ENCODE data around the gene NOS3. TPM values are rescaled to one million over a fixed set of nuclear protein-coding genes. Genes with fewer than 3 reads are reported as not detected.

NOS3 gene
- total and polyA plus RNA-seq, 9 of the 15 experiments (the other 6 are each of a cell fraction or from before 2014, with no cell fraction given): 1.1 to 121 (median 23.6) TPM

DNA sequence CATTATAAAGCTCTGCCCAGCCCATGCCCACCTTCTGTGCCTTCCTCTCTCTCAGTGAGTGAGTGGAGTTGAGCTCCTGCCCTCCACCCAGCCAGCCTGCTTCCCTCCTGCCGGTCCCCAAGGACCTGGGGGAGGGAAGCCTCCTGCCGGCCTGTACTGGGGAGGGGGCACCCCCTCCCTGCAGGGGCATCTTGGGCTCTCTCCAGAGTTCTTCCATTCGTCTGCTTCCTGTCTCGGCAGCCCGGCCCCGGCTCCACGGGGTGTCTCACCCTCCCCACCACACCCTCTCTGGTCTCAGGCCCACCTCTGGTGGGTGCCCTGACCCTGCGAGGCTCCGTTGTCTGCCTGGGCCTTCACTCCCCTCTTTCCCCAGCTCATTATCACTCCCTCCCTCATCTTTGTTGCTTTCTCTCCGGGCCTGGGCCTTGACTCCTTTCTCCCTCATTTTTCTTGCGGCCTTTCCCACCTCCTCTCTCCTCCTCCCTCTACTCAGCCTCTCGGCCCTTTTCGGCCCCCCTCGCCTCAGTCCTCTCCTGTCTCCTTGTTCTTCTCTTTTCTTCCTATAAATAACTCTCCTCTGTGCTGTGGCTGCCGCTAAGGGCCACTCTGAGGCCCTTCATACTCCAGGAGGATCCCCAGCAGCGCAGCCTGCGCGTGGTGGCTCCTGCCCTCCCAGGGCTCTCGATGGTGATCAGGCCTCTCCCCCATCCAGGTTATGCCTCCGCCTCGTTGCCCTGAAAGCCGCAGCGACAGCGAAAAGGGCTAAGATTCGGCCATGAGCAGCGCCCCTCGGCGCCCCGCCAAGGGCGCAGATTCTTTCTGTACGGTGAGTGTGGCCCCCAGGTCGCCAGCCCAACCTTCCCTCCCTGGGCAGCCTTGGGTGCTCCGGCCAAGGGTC, 70.6 kb downstream of the NOS3 start (continued):
- TF ChIP-seq, protein P1, sequence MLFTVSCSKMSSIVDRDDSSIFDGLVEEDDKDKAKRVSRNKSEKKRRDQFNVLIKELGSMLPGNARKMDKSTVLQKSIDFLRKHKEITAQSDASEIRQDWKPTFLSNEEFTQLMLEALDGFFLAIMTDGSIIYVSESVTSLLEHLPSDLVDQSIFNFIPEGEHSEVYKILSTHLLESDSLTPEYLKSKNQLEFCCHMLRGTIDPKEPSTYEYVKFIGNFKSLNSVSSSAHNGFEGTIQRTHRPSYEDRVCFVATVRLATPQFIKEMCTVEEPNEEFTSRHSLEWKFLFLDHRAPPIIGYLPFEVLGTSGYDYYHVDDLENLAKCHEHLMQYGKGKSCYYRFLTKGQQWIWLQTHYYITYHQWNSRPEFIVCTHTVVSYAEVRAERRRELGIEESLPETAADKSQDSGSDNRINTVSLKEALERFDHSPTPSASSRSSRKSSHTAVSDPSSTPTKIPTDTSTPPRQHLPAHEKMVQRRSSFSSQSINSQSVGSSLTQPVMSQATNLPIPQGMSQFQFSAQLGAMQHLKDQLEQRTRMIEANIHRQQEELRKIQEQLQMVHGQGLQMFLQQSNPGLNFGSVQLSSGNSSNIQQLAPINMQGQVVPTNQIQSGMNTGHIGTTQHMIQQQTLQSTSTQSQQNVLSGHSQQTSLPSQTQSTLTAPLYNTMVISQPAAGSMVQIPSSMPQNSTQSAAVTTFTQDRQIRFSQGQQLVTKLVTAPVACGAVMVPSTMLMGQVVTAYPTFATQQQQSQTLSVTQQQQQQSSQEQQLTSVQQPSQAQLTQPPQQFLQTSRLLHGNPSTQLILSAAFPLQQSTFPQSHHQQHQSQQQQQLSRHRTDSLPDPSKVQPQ (CRISPR knock-in tag; IDR thresholded peaks at IDR 0.05; ENCODE audit: borderline replicate concordance): no peak
- TF ChIP-seq BRCA1 (IDR thresholded peaks at IDR 0.05): no peak
- TF ChIP-seq BRCA1 (CRISPR knock-in tag; IDR thresholded peaks at IDR 0.05): 0 out of 2 replicates have a peak, but pooled peaks have one; percentile 84
- TF ChIP-seq, protein P2, sequence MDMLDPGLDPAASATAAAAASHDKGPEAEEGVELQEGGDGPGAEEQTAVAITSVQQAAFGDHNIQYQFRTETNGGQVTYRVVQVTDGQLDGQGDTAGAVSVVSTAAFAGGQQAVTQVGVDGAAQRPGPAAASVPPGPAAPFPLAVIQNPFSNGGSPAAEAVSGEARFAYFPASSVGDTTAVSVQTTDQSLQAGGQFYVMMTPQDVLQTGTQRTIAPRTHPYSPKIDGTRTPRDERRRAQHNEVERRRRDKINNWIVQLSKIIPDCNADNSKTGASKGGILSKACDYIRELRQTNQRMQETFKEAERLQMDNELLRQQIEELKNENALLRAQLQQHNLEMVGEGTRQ (CRISPR knock-in tag; IDR thresholded peaks at IDR 0.05): no peak
- TF ChIP-seq DIDO1 (tag; IDR thresholded peaks at IDR 0.05; ENCODE audit: low read depth): no peak
- peak; percentile 23; the same call in 1 of the 2 replicates for TF ChIP-seq SMARCA5 (IDR thresholded peaks at IDR 0.05)
- peak in 1 of 3 experiments; percentile 8 for TF ChIP-seq YY1 (IDR thresholded peaks at IDR 0.05; ENCODE audit: borderline replicate concordance in 1 of 3, control insufficient read depth in 1 of 3, extremely low read depth in 1 of 3, insufficient read depth in 3 of 3, insufficient read length in 1 of 3, insufficient replicate concordance in 2 of 3, low read depth in 1 of 3, low read length in 2 of 3)
- TF ChIP-seq, protein P3, sequence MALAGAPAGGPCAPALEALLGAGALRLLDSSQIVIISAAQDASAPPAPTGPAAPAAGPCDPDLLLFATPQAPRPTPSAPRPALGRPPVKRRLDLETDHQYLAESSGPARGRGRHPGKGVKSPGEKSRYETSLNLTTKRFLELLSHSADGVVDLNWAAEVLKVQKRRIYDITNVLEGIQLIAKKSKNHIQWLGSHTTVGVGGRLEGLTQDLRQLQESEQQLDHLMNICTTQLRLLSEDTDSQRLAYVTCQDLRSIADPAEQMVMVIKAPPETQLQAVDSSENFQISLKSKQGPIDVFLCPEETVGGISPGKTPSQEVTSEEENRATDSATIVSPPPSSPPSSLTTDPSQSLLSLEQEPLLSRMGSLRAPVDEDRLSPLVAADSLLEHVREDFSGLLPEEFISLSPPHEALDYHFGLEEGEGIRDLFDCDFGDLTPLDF (CRISPR knock-in tag; IDR thresholded peaks at IDR 0.05): 0 out of 2 replicates have a peak, but pooled peaks have one; percentile 26
- TF ChIP-seq, protein P4, sequence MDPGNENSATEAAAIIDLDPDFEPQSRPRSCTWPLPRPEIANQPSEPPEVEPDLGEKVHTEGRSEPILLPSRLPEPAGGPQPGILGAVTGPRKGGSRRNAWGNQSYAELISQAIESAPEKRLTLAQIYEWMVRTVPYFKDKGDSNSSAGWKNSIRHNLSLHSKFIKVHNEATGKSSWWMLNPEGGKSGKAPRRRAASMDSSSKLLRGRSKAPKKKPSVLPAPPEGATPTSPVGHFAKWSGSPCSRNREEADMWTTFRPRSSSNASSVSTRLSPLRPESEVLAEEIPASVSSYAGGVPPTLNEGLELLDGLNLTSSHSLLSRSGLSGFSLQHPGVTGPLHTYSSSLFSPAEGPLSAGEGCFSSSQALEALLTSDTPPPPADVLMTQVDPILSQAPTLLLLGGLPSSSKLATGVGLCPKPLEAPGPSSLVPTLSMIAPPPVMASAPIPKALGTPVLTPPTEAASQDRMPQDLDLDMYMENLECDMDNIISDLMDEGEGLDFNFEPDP (CRISPR knock-in tag; IDR thresholded peaks at IDR 0.05): no peak
- TF ChIP-seq MYNN (IDR thresholded peaks at IDR 0.05): no peak
- TF ChIP-seq MYNN (CRISPR knock-in tag; IDR thresholded peaks at IDR 0.05): no peak
- TF ChIP-seq POLR2A (conservative IDR thresholded peaks at IDR 0.05): peak; percentile 34; the same call in 1 of the 2 replicates
- TF ChIP-seq, protein P5, sequence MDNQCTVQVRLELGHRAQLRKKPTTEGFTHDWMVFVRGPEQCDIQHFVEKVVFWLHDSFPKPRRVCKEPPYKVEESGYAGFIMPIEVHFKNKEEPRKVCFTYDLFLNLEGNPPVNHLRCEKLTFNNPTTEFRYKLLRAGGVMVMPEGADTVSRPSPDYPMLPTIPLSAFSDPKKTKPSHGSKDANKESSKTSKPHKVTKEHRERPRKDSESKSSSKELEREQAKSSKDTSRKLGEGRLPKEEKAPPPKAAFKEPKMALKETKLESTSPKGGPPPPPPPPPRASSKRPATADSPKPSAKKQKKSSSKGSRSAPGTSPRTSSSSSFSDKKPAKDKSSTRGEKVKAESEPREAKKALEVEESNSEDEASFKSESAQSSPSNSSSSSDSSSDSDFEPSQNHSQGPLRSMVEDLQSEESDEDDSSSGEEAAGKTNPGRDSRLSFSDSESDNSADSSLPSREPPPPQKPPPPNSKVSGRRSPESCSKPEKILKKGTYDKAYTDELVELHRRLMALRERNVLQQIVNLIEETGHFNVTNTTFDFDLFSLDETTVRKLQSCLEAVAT (IDR thresholded peaks at IDR 0.05): peak in 1 of 2 experiments; percentile 52; a peak in 1 of 4 replicates
- TF ChIP-seq STAG1 (CRISPR knock-in tag; IDR thresholded peaks at IDR 0.05; ENCODE audit: borderline replicate concordance): no peak
- peak; percentile 57; the same call in 1 of the 2 replicates for TF ChIP-seq HBP1 (CRISPR knock-in tag; IDR thresholded peaks at IDR 0.05)
- TF ChIP-seq ZFX (CRISPR knock-in tag; IDR thresholded peaks at IDR 0.05): peak; percentile 58
- no peak for TF ChIP-seq EHMT2 (IDR thresholded peaks at IDR 0.05)

All from K562 (cell line).